Stimulated activated CD4-positive, alpha-beta T cell treated with anti-CD3 and anti-CD28 coated beads, TNF-alpha, amount 100 ng/mL, for 48 hours (primary cell): Measurements from ENCODE around the gene DNAJC4.

Experiments
- DNase-seq, 3 donors: peaks; one replicate each; pipeline ENCODE4 v3.0.0-alpha.2; 2020; ENCODE audit warnings: low read depth in 3 of 3

Gene DNAJC4

GRCh38 chr11:64229744-64230170 lies 591 bp upstream of the DNAJC4 start:
- DNase-seq = no peak

GRCh38 chr11:64230985-64231365 lies 627 bp downstream of the DNAJC4 start:
- DNase-seq = no peak

GRCh38 chr11:64231546-64231945 lies 1.2 kb downstream of the DNAJC4 start:
- no peak for DNase-seq

GRCh38 chr11:64232182-64232966 lies 2.0 kb downstream of the DNAJC4 start:
- DNase-seq = no peak

GRCh38 chr11:64232967-64233315 lies 2.6 kb downstream of the DNAJC4 start:
- DNase-seq = no peak

GRCh38 chr11:64233913-64234586 lies 3.7 kb downstream of the DNAJC4 start, which contains the start of gene VEGFB:
Gene VEGFB, plus strand, starts transcription at chr11:64234584. Its CDS starts 250 bp downstream, at chr11:64234834.
- peak in 1 of 3 donors; percentile 58 for DNase-seq

- DNase-seq = no peak
Observed at GRCh38 chr11:64234647-64235379, 4.5 kb downstream of the DNAJC4 start.

GRCh38 chr11:64235437-64236161 lies 5.3 kb downstream of the DNAJC4 start:
- DNase-seq = no peak

GRCh38 chr11:64237484-64237951 lies 7.2 kb downstream of the DNAJC4 start:
- no peak for DNase-seq

GRCh38 chr11:64238076-64238475 lies 7.7 kb downstream of the DNAJC4 start:
- DNase-seq = no peak

GRCh38 chr11:64238999-64239398 lies 8.7 kb downstream of the DNAJC4 start:
- no peak for DNase-seq

- DNase-seq = no peak
Observed at GRCh38 chr11:64239662-64240434, 9.5 kb downstream of the DNAJC4 start.

- DNase-seq = peak; percentile 96 to 97 (median 96)
Observed at GRCh38 chr11:64240435-64241240, 10.3 kb downstream of the DNAJC4 start, which contains the start of gene FKBP2. Gene FKBP2, plus strand, starts transcription at chr11:64241095. Its CDS starts 1,293 bp downstream, at chr11:64242388.

GRCh38 chr11:64241241-64241490 lies 10.8 kb downstream of the DNAJC4 start:
- peak in 2 of 3 donors; percentile 100 for DNase-seq

- peak in 1 of 3 donors; percentile 99 for DNase-seq
Observed at GRCh38 chr11:64241491-64242374, 11.4 kb downstream of the DNAJC4 start.

- no peak for DNase-seq
Observed at GRCh38 chr11:64243236-64243854, 13.0 kb downstream of the DNAJC4 start.

GRCh38 chr11:64244107-64244506 lies 13.8 kb downstream of the DNAJC4 start:
- no peak for DNase-seq

GRCh38 chr11:64244966-64245365 lies 14.6 kb downstream of the DNAJC4 start:
- no peak for DNase-seq

GRCh38 chr11:64245401-64245796 lies 15.1 kb downstream of the DNAJC4 start:
- DNase-seq = no peak
